GM23248 (cell line): Measurements from ENCODE around the gene UNC93A. TPM values are rescaled to one million over a fixed set of nuclear protein-coding genes. Genes with fewer than 3 reads are reported as not detected.
"Not testable (repeated sequence)": the region's sequence is repeated elsewhere in the genome, so short reads cannot be mapped to it uniquely, and the experiment has no call there.

Experiments used
- DNase-seq: peaks from one replicate; pipeline ENCODE4 v3.0.0-alpha.2; 2015
- H2AFZ ChIP-seq: fragments of 200-600 bp; sonication (generic); 2 replicates; pipeline ENCODE4 v1.6.1; 2016; ENCODE audit warnings: antibody characterized with exemption
- H3F3A ChIP-seq: fragments of 200-600 bp; sonication (generic); 2 replicates; pipeline ENCODE4 v1.6.1; 2016; ENCODE audit warnings: mild to moderate bottlenecking, antibody characterized with exemption, mixed run types; ENCODE audit not compliant: insufficient read depth
- H3K27ac ChIP-seq: fragments of 200-600 bp; sonication (generic); 2 replicates; pipeline ENCODE4 v1.5.1; 2016; ENCODE audit warnings: mild to moderate bottlenecking
- H3K27me3 ChIP-seq: fragments of 200-600 bp; sonication (generic); replicated peaks from 2 replicates; pipeline ENCODE4 v1.6.1; 2016; ENCODE audit warnings: mild to moderate bottlenecking; ENCODE audit not compliant: insufficient read depth
- H3K36me3 ChIP-seq: fragments of 200-600 bp; sonication (generic); 2 replicates; pipeline ENCODE4 v1.6.1; 2016; ENCODE audit warnings: low read depth, mild to moderate bottlenecking
- H3K4me1 ChIP-seq: fragments of 200-600 bp; sonication (generic); 2 replicates; pipeline ENCODE4 v1.6.1; 2016; ENCODE audit warnings: mild to moderate bottlenecking; ENCODE audit not compliant: insufficient read depth
- H3K4me2 ChIP-seq: fragments of 200-600 bp; sonication (generic); one replicate; pipeline ENCODE4 v1.6.1; 2016; ENCODE audit warnings: mild to moderate bottlenecking; ENCODE audit not compliant: unreplicated experiment
- H3K4me3 ChIP-seq: fragments of 200-600 bp; sonication (generic); 2 replicates; pipeline ENCODE4 v1.5.1; 2016; ENCODE audit warnings: mild to moderate bottlenecking
- H3K79me2 ChIP-seq: fragments of 200-600 bp; sonication (generic); 2 replicates; pipeline ENCODE4 v1.6.1; 2016; ENCODE audit warnings: mild to moderate bottlenecking; ENCODE audit not compliant: insufficient read depth
- H3K9ac ChIP-seq: fragments of 200-600 bp; sonication (generic); 2 replicates; pipeline ENCODE4 v1.6.1; 2016; ENCODE audit warnings: mild to moderate bottlenecking
- H3K9me2 ChIP-seq: fragments of 200-600 bp; sonication (generic); 2 replicates; pipeline ENCODE4 v1.6.1; 2016; ENCODE audit warnings: mixed run types, mild to moderate bottlenecking, moderate library complexity; ENCODE audit not compliant: insufficient read depth
- H3K9me3 ChIP-seq: fragments of 200-600 bp; sonication (generic); one replicate; pipeline ENCODE4 v1.6.1; 2017; ENCODE audit warnings: low read depth
- H4K20me1 ChIP-seq: fragments of 200-600 bp; sonication (generic); 2 replicates; pipeline ENCODE4 v1.6.0; 2016; ENCODE audit not compliant: insufficient read depth
- EZH2 ChIP-seq: fragments of 200-600 bp; sonication (generic); IDR thresholded peaks from 2 replicates; pipeline ENCODE4 v1.6.1; 2018; ENCODE audit warnings: antibody characterized with exemption, mild to moderate bottlenecking; ENCODE audit not compliant: insufficient read depth, poor library complexity, severe bottlenecking
- EZH2phosphoT487 ChIP-seq: fragments of 200-600 bp; sonication (generic); IDR thresholded peaks from 2 replicates; pipeline ENCODE4 v1.6.1; 2018; ENCODE audit warnings: antibody characterized with exemption, moderate library complexity, mild to moderate bottlenecking, low read depth; ENCODE audit not compliant: insufficient read depth
- whole genome bisulfite sequencing, 2 experiments: methylation state at CpG; one replicate each; pipeline ENCODE4 v1.1.6; 2015 to 2017; ENCODE audit warnings: low lambda C conversion rate in 2 of 2, low coverage in 1 of 2; ENCODE audit errors: missing lambda C conversion rate in 2 of 2; 5-methylcytosine and 5-hydroxymethylcytosine counted together
- in situ Hi-C: fragments of 300-500 bp; cut with MboI; formaldehyde crosslinking; loops from 2 replicates; pipeline ENCODE4 v1.15.0; 2020
- polyA plus RNA-seq: library from polyadenylated mRNA; unstranded; fragments of >200 nt; fragmentation: Nextera tagmentation; extraction: Ambion mirVana; gene quantifications from 2 replicates; pipeline ENCODE4 v1.2.1, GENCODE V29; 2016
- total RNA-seq: library from RNA; depleted of rRNA; stranded (reverse); fragments of >200 nt; shearing (Covaris generic); gene quantifications from 2 replicates; pipeline ENCODE4 v1.2.3, GENCODE V29; 2014

Gene UNC93A
- total and polyA plus RNA-seq, 2 experiments from 2014 or later = not detected

DNA sequence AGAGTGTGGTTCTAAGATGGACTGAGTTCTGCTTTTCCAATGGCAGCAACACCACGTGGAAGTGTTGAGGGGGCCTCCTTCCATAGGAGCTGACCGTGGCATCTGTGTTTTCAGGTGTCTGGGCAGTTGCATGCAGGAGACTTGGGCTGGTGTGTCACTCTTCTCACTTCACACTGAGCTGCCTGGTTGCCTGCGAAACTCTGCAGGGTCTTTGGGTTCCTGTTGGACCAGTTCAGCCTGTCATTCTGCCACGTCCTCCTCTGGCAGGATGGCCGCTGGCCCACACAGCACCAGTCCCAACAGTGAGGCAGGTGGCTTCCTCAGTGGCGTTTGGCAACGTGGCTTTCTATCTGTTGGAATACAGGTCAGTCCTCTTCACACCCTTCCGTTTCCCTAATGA is 16.1 kb upstream of the UNC93A start:
- no peaks in the 10 kb centered on the region for H3K9me2 ChIP-seq
- H3K27ac ChIP-seq = no peak overlapping the region
- no peaks in the 10 kb centered on the region for H3F3A ChIP-seq
- in situ Hi-C loops = no loop called here
- H3K4me3 ChIP-seq = no peak overlapping the region
- TF ChIP-seq EZH2phosphoT487 (no peak), EZH2 (no peak)
- no peaks in the 10 kb centered on the region for H3K27me3 ChIP-seq
- H2AFZ ChIP-seq = no peak overlapping the region
- no peaks in the 10 kb centered on the region for H4K20me1 ChIP-seq
- no peak for DNase-seq
- H3K79me2 ChIP-seq = no peaks in the 10 kb centered on the region
- no peak overlapping the region for H3K4me2 ChIP-seq
- 14 to 16% methylated on average over 8 of the region's 8 CpGs for WGBS, 2 experiments
- H3K4me1 ChIP-seq = no peaks in the 10 kb centered on the region
- no peaks in the 10 kb centered on the region for H3K9me3 ChIP-seq
- H3K36me3 ChIP-seq = no peaks in the 10 kb centered on the region
- no peak overlapping the region for H3K9ac ChIP-seq

DNA sequence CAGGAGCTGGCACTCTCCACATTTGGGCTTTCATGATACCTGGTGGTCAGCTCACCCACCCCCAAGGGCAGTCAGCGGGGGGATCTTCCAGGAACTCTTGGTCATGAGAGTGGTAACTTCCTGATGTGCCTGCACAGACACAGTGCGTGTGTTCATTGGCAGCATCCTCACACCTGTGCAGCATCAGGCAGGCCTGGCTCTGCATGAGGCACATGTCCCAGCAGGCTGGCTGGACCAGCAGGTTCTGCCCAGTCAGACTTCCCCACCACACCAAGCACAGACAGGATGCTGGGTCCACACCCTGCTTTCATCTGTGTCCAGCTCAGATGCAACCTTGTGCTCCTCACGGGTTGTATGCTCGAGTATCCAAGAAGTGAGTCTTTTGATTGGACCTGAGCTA is 15.7 kb upstream of the UNC93A start:
- 19 to 26% methylated on average over 4 of the region's 4 CpGs for WGBS, 2 experiments
- no peak overlapping the region for H2AFZ ChIP-seq
- in situ Hi-C loops = no loop called here
- no peaks in the 10 kb centered on the region for H3K9me3 ChIP-seq
- no peak overlapping the region for H3K4me3 ChIP-seq
- H3K27me3 ChIP-seq = no peaks in the 10 kb centered on the region
- H3K9me2 ChIP-seq = no peaks in the 10 kb centered on the region
- no peak overlapping the region for H3K9ac ChIP-seq
- H3K27ac ChIP-seq = no peak overlapping the region
- no peaks in the 10 kb centered on the region for H3K36me3 ChIP-seq
- no peak overlapping the region for H3K4me2 ChIP-seq
- H3K4me1 ChIP-seq = no peaks in the 10 kb centered on the region
- H4K20me1 ChIP-seq = no peaks in the 10 kb centered on the region
- H3K79me2 ChIP-seq = no peaks in the 10 kb centered on the region
- DNase-seq = no peak
- no peaks in the 10 kb centered on the region for H3F3A ChIP-seq
- TF ChIP-seq EZH2 = no peak
- no peak for TF ChIP-seq EZH2phosphoT487

DNA sequence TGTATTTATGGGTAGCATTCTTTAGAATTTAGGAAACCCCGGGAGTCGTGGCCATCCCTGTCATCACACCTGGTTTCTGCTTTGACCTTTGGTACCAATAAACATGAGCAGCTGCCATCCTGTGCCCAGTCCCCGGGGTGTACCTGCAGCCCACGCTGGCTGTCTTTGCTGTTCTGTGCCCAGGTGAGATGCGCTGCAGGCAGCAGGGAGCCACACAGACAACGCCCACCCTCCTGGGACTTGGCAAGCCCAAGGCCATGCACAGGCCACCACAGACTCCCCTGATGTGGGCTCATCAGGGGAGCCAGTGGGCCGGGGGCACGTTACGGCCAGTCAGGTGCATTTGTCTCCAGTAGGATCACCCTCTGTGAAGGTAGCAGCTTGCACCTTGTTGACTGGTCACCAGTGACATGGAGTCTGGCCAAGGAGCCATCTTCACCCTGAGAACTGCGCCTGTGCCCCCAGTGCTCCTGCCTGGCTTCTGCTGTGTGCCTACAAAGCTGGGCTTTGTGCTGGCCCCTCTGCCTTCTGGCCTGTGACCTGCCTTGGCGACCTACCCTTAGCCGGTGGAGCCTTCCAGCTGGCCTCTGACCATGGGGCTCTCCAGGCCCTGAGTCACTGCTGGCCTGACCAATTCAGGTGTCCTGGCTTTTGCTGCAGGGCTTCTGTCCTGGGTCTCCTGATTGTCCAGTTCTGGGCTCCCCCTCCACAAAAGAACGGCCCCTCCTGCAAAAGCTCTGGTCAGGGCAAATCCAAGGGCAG is 14.2 kb upstream of the UNC93A start:
- H2AFZ ChIP-seq = no peak overlapping the region
- DNase-seq = no peak
- 32 to 39% methylated on average over 13 of the region's 13 CpGs for WGBS, 2 experiments
- H3K4me2 ChIP-seq = no peak overlapping the region
- H3K9ac ChIP-seq = no peak overlapping the region
- no peaks in the 10 kb centered on the region for H3K27me3 ChIP-seq
- H3K79me2 ChIP-seq = no peaks in the 10 kb centered on the region
- no peaks in the 10 kb centered on the region for H3K4me1 ChIP-seq
- no peaks in the 10 kb centered on the region for H3F3A ChIP-seq
- H3K36me3 ChIP-seq = no peaks in the 10 kb centered on the region
- no peaks in the 10 kb centered on the region for H3K9me2 ChIP-seq
- TF ChIP-seq EZH2phosphoT487 (no peak), EZH2 (no peak)
- H3K9me3 ChIP-seq = no peaks in the 10 kb centered on the region
- no peak overlapping the region for H3K4me3 ChIP-seq
- no peaks in the 10 kb centered on the region for H4K20me1 ChIP-seq
- in situ Hi-C loops = no loop called here
- H3K27ac ChIP-seq = no peak overlapping the region

DNA sequence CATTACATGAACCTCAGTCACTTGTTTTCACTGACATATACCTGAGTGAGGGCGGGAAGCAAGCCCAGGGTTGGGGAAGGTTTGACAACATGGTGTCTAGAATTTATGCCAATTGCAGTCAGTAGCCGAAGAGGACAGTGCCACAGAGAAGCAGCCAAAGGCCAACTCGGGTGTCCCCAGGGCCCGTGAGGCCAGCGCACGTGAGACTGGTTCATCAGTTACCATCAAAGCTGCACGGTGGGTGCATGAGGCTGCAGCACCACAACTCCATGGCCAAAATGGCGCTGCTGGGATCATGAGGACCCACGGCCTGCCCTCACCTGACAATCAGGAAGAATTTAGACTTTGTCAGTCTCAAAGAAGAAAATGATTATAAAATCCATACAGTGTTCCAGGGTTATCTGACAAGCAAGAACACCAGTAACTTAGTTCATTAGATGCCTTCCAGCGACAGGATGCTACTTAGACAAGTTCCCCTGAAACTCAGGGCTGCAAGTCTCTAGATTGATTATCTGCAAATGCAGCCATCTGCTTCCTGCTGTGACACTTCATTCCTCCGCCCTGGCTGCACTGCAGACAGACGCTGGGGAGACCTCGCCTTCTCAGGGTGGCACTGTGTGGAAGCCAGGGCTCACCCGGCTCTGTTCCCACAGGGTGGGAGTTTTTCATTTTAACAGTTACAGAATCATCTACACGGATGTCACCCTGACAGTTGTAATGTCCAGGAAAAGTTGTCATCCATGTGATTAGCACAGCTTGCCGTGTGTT is 12.8 kb upstream of the UNC93A start:
- H3K79me2 ChIP-seq, H3K27me3 ChIP-seq, H4K20me1 ChIP-seq, in situ Hi-C loops, H3K36me3 ChIP-seq, H3K27ac ChIP-seq, H3K4me1 ChIP-seq, H2AFZ ChIP-seq, H3K9me3 ChIP-seq, H3K4me3 ChIP-seq, H3F3A ChIP-seq, DNase-seq, H3K4me2 ChIP-seq, H3K9ac ChIP-seq, H3K9me2 ChIP-seq: not testable (repeated sequence)
- 34 to 36% methylated on average over 13 of the region's 16 CpGs for WGBS, 2 experiments
